Stimulated activated CD4-positive, alpha-beta T cell treated with anti-CD3 and anti-CD28 coated beads, Interleukin-2, amount 100 ng/mL, for 24 hours (primary cell): ENCODE results near the gene SAMD9.
A peak's percentile ranks its signal among the peaks of the same experiment; 100 is the strongest.
"Not testable (repeated sequence)": the region's sequence is repeated elsewhere in the genome, so short reads cannot be mapped to it uniquely, and the experiment has no call there.

Experiments used
- DNase-seq, 2 donors: peaks; one replicate each; pipeline ENCODE4 v3.0.0-alpha.2; 2020

The SAMD9 gene

GRCh38 chr7:93119191-93119905 is 1.6 kb upstream of the SAMD9 start:
- no peak for DNase-seq

- DNase-seq, result no peak
These were observed 452 bp downstream of the SAMD9 start for GRCh38 chr7:93117327-93117726.

GRCh38 chr7:93115796-93116195 is 2.0 kb downstream of the SAMD9 start:
- peak in 1 of 2 donors; percentile 23 for DNase-seq

- no peak for DNase-seq
These were observed 9.8 kb downstream of the SAMD9 start for GRCh38 chr7:93108003-93108402.

GRCh38 chr7:93097388-93097787 is 20.4 kb downstream of the SAMD9 start:
- DNase-seq, result no peak

GRCh38 chr7:93092757-93093370 is 24.9 kb downstream of the SAMD9 start:
- no peak for DNase-seq

GRCh38 chr7:93073357-93073756 is 44.4 kb downstream of the SAMD9 start:
- not testable (repeated sequence) for DNase-seq

- DNase-seq, result no peak
These were observed 55.2 kb downstream of the SAMD9 start for GRCh38 chr7:93062599-93062998.

- DNase-seq, result no peak
These were observed 56.9 kb downstream of the SAMD9 start for GRCh38 chr7:93060865-93061264.

GRCh38 chr7:93060025-93060424 is 57.8 kb downstream of the SAMD9 start:
- no peak for DNase-seq

GRCh38 chr7:93056621-93057020 is 61.2 kb downstream of the SAMD9 start:
- DNase-seq, result not testable (repeated sequence)

GRCh38 chr7:93055543-93056107 is 62.2 kb downstream of the SAMD9 start:
- DNase-seq, result no peak

- DNase-seq, result no peak
These were observed 62.8 kb downstream of the SAMD9 start for GRCh38 chr7:93054975-93055374.

GRCh38 chr7:93053949-93054943 is 63.5 kb downstream of the SAMD9 start:
- DNase-seq, result no peak

GRCh38 chr7:93053209-93053948 is 64.4 kb downstream of the SAMD9 start:
- DNase-seq, result no peak

GRCh38 chr7:93051660-93052059 is 66.1 kb downstream of the SAMD9 start:
- DNase-seq, result no peak
